MM.1S (cell line): ENCODE data around the gene SURF2.

ENCODE experiments used
- CTCF ChIP-seq: fragments of 300-600 bp; sonication (generic); IDR thresholded peaks from 2 replicates; pipeline ENCODE4 v1.5.1; 2016; ENCODE audit warnings: antibody characterized with exemption, low read length, mixed read lengths
- EZH2 ChIP-seq: fragments of 300-600 bp; sonication (generic); optimal IDR thresholded peaks from 2 replicates; pipeline ENCODE3; 2017; ENCODE audit warnings: low read depth, mild to moderate bottlenecking, antibody characterized with exemption, low read length, mixed read lengths
- EZH2phosphoT487 ChIP-seq: fragments of 300-600 bp; sonication (generic); IDR thresholded peaks from 2 replicates; pipeline ENCODE4 v1.6.1; 2018; ENCODE audit warnings: antibody characterized with exemption, low read length

GRCh38 chr9:133370685-133371084 lies 14.3 kb downstream of the SURF2 start:
- TF ChIP-seq CTCF (no peak), EZH2 (no peak), EZH2phosphoT487 (no peak)
